Ramos (cell line): ENCODE results near the gene RNF144B.
"Not testable (repeated sequence)": the region's sequence is repeated elsewhere in the genome, so short reads cannot be mapped to it uniquely, and the experiment has no call there.

ENCODE experiments used
- in situ Hi-C: fragments of 300-500 bp; cut with MboI; formaldehyde crosslinking; loops from one replicate; pipeline ENCODE4 v1.14.3; 2022; ENCODE audit warnings: low sequenced_read_pairs; ENCODE audit not compliant: unreplicated experiment

RNF144B gene

DNA sequence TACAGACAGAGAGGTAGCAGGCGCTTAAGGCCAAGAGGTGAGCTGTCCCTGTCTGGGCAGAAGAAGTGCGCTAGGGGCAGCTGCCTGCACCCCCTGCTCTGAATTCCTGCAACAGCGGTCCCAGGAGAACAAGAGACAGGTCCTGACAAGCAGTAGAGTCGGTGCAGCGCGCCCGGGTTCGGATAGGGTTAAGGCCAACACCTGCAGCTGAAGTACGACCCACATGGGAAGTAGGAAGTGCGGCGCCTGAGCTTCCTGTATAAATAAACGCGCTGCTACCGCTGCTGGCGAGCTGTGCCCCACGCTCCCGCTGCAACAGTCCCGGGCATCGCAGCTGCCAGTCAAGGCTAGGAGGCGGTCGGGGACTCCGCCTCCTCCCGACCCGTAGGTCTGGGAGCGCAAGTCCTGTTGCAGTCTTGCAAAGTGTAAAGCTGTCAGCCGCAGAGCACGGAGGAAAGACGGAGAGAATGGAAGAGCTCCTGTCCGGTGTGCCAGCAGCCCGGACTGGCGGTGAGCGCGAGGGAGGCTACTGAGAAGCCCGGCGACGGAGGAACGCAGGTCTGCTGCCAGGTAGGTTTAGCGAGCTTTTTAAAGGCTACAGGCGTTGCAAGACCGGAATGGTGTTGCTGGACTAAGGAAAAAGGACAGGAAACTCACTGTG is at the start of gene RNF144B:
TSS of gene RNF144B (plus strand) at position 290 of the 661 bp plus-strand sequence. CDS start 12,185 bp downstream, outside the sequence.
- in situ Hi-C loops = no loop called here

- in situ Hi-C loops = loop anchor here (25.0 kb wide), 2 partner anchors 1248 to 1498 kb away; partner anchors contain the start of gene ID4
These were observed 47.6 kb upstream of the RNF144B start for GRCh38 chr6:18339599-18339998.

DNA sequence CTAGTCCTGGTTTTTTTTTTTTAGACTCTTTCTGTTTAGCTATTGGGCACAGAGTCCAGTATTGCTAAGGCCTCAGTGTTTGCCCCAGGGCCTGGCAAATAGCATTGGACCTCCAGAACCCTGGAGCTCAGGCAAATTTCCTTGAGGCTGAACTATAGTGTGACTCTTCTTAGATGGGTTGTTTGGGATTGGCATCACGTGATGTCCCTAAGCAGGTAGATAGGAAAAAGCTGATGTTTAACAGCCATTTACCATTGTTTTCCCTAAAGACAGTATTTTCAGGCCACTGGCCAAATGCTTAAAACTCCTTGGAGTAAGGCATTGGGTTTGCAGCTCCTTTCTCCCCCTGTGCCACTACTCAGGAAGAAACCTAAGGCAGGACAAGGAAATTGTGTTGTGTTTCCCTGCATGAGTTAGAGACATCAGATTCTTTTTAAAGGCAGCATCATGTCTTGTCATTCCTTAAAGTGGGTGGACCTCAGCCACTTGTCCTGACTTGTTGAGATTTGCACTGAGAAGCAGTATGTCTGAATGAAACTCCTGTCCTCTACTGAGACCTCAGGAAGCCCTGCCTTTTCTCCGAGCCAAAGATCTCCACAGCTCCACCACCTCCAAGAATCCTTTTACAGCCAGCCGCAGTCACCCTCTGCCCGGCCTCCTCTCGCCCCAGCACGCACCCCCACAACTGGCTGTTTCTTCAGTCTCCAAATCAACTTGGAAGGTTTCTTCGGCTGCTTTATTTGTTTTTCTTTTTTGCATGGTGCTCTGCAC is 46.2 kb upstream of the RNF144B start:
- in situ Hi-C loops = loop anchor here (25.0 kb wide), 2 partner anchors 1246 to 1496 kb away; partner anchors contain the start of gene ID4

- in situ Hi-C loops = loop anchor here (25.0 kb wide), 2 partner anchors 1245 to 1495 kb away; partner anchors contain the start of gene ID4
These were observed 44.9 kb upstream of the RNF144B start for GRCh38 chr6:18342223-18342622.

DNA sequence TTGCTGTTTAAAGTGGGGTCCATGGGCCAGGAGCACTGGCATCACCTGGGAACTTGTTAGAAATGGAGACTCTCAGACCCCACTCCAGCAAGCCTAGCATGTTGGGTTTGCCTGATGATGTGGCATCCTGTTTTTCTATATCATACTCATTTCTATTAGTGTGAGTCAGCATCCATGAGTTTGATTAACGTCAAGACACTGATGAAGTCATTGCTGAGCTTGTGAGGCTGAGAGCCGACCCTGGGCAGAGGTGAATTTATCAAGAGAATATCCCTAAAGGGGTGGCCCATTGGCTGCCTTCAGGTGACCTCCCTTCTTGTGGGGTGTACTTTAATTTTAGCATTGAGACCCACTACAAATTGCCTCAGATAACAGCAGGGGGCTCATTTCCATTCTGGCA is 43.4 kb upstream of the RNF144B start:
- in situ Hi-C loops = loop anchor here (25.0 kb wide), 2 partner anchors 1244 to 1494 kb away; partner anchors contain the start of gene ID4

- in situ Hi-C loops = loop anchor here (25.0 kb wide), 2 partner anchors 1240 to 1490 kb away; partner anchors contain the start of gene ID4
These were observed 40.1 kb upstream of the RNF144B start for GRCh38 chr6:18347021-18347577.

GRCh38 chr6:18347866-18348265 is 39.3 kb upstream of the RNF144B start:
- in situ Hi-C loops = loop anchor here (25.0 kb wide), 2 partner anchors 1239 to 1489 kb away; partner anchors contain the start of gene ID4

- in situ Hi-C loops = loop anchor here (25.0 kb wide), 2 partner anchors 1238 to 1488 kb away; partner anchors contain the start of gene ID4
These were observed 37.8 kb upstream of the RNF144B start for GRCh38 chr6:18349386-18349785.

DNA sequence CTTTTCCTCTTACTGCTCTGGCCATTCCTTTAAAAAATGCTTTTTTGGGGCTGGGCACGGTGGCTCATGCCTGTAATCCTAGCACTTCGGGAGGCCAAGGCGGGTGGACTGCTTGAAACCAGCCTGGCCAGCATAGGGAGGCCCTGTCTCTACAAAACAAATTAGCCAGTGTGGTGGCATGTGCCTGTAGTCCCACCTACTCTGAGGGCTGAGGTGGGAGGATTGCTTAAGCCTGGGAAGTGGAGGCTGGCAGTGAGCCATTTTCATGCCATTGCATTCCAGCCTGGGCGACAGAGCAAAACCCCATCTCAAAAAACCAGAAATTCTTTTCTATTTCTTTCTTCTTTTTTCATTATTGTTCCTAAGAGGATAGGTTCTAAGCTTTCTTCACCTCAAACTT is 36.9 kb upstream of the RNF144B start:
- in situ Hi-C loops = no loop called here

GRCh38 chr6:18350712-18351111 is 36.4 kb upstream of the RNF144B start:
- in situ Hi-C loops = no loop called here

DNA sequence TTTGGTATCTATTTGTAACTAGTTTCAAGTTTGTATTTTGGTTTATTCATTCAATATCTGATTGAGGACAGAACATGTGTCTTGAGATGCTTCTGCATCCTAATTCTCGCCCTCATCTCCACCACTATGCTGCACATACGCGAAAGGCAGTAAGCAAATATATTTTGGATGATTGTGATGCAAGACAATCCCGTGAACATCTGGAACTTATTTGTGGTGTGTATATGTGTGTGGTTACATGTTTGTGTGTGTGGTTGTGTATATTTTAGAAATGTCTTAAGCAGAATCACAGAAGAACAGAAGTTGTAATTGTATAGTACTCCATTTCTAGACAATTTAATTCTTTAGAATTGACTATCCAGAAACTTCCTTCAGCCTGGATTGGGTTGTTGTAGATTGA is 35.1 kb upstream of the RNF144B start:
- in situ Hi-C loops = no loop called here

- in situ Hi-C loops = no loop called here
These were observed 34.3 kb upstream of the RNF144B start for GRCh38 chr6:18352842-18353241.

DNA sequence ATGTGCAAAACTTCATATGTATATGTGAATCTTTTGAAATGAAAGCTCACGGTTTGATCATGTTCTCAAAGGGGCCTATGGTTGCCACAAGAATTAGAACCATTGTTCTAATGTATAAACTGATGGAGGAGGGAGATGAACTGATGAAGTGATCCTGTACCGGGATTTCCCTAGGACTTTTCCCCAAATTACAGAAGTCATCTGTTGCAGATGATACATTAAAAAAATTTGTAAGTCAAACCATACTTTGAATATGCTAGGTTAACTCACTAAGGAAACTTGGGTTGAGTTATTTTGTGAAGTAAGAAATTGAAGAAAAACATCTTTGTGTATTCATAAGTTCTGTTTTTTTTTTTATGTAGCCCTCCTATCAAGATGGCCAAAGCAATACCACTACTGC is 33.9 kb upstream of the RNF144B start:
- in situ Hi-C loops = no loop called here

DNA sequence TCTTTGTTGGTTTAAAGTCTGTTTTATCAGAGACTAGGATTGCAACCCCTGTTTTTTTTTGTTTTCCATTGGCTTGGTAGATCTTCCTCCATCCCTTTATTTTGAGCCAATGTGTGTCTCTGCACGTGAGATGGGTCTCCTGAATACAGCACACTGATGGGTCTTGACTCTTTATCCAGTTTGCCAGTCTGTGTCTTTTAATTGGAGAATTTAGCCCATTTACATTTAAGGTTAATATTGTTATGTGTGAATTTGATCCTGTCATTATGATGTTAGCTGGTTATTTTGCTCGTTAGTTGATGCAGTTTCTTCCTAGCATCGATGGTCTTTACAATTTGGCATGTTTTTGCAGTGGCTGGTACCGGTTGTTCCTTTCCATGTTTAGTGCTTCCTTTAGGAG is 29.6 kb upstream of the RNF144B start:
- in situ Hi-C loops = not testable (repeated sequence)

- in situ Hi-C loops = no loop called here
These were observed 27.8 kb upstream of the RNF144B start for GRCh38 chr6:18359237-18359885.

DNA sequence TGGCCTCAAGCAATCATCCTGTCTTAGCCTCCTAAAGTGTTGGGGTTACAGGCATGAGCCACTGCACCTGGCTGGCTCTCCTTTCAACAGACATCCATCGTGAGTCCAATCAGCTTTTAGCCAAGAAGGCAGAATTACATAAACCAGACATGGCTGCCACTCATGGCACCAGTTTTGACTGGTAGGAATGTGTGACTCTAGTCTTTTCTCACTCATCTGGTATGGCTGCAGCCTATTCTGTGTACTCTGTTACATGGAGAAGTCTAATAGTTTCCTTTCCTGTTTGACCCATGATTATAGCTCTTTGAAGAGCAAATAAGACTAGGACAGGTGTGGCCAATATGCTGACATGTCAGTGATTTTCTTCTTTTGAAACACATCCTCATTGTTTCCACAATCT is 27.0 kb upstream of the RNF144B start:
- in situ Hi-C loops = no loop called here

DNA sequence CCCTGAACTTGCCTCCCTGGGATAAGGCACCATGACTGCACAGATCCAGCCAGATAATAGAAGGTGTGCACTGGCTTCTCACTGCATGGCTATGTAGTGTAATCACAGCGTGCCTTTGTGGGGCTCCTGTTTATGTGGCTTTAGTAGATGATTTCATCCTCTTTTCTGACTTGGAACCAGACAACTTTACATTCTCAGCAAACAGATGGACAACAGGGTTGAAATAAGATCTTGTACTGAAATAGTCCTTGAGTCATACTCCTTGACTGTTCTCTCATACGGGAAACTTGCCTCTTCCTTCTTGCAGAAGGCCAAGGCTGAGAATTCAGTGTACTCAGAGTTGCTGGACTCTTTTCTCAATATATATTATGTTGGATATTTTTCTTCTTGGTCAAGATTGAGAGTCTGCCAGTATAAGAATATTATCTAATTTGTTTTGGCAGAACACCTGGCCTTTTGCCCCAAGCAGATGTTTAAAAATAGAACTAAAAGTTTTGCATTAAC is 25.0 kb upstream of the RNF144B start:
- in situ Hi-C loops = no loop called here

GRCh38 chr6:18363746-18364145 is 23.4 kb upstream of the RNF144B start:
- in situ Hi-C loops = no loop called here

GRCh38 chr6:18364561-18364960 is 22.6 kb upstream of the RNF144B start:
- in situ Hi-C loops = not testable (repeated sequence)

GRCh38 chr6:18367371-18367770 is 19.8 kb upstream of the RNF144B start:
- in situ Hi-C loops = no loop called here
